GM12878 (cell line): ENCODE results near the gene ATP5F1B. TPM values are rescaled to one million over a fixed set of nuclear protein-coding genes. Genes with fewer than 3 reads are reported as not detected.

ENCODE experiments used
- ATAC-seq: fragments of 200-7000 bp; cut with Tn5 transposase; 3 replicates; pipeline ENCODE4 v1.9.1; 2020; ENCODE audit warnings: mild to moderate bottlenecking, moderate library complexity
- BruUV-seq: library from RNA; stranded (reverse); fragments of 400-500 nt; replicated peaks from 2 replicates; lab custom pipeline; 2021; lab: Mats Ljungman, UMichigan
- CTCF ChIA-PET: fragments of 300-600 bp; sonication (Branson Sonifier 250); formaldehyde crosslinking; extraction: SDS; loops from one replicate; lab custom pipeline; 2021; ENCODE audit warnings: inconsistent platforms; lab: Yijun Ruan, JAX
- POLR2A ChIA-PET: fragments of 350-600 bp; formaldehyde crosslinking; extraction: SDS; loops from one replicate; lab custom pipeline; 2021; ENCODE audit warnings: inconsistent platforms; lab: Charles Lee
- RAD21 ChIA-PET: fragments of 300-600 bp; sonication (Branson Sonifier 250); formaldehyde crosslinking; loops from one replicate; lab custom pipeline; 2023; ENCODE audit warnings: antibody characterized with exemption; ENCODE audit not compliant: unreplicated experiment; lab: Charles Lee
- SMC1A ChIA-PET: fragments of 300-600 bp; sonication (Branson Sonifier 250); formaldehyde crosslinking; loops from one replicate; lab custom pipeline; 2023; ENCODE audit not compliant: unreplicated experiment, uncharacterized antibody; lab: Charles Lee
- DNase-seq: peaks from one replicate; pipeline ENCODE4 v3.0.0-alpha.2; 2011; ENCODE audit warnings: low read depth, low spot score
- FAIRE-seq: peaks from 3 replicates; lab custom pipeline; 2011; peaks lifted over from hg19 to GRCh38; lab: Jason Lieb, UNC
- H2AFZ ChIP-seq: 2 replicates; pipeline ENCODE4 v1.6.0; 2011; ENCODE audit warnings: low read depth, low read length, control low read depth; ENCODE audit not compliant: control insufficient read depth
- H3K27ac ChIP-seq: 2 replicates; pipeline ENCODE4 v1.5.1; 2011; ENCODE audit warnings: control low read depth; ENCODE audit not compliant: control insufficient read depth, insufficient read depth
- H3K27me3 ChIP-seq, 2 experiments: replicated peaks in 1 of 2; 2 replicates each; pipeline versions ENCODE4 v1.6.0 to v1.6.1; 2011; ENCODE audit warnings: low read length in 1 of 2; ENCODE audit not compliant: control insufficient read depth in 2 of 2, insufficient read depth in 2 of 2
- H3K36me3 ChIP-seq, 2 experiments: 2 replicates each; pipeline ENCODE4 v1.5.1; 2011; ENCODE audit warnings: low read length in 1 of 2; ENCODE audit not compliant: control insufficient read depth in 2 of 2, insufficient read depth in 2 of 2
- H3K4me1 ChIP-seq: 2 replicates; pipeline ENCODE4 v1.6.1; 2011; ENCODE audit warnings: mild to moderate bottlenecking, low read length, moderate library complexity, mixed read lengths; ENCODE audit not compliant: control insufficient read depth, insufficient read depth
- H3K4me2 ChIP-seq: 2 replicates; pipeline ENCODE4 v1.6.0; 2011; ENCODE audit warnings: control low read depth; ENCODE audit not compliant: control insufficient read depth, insufficient read depth
- H3K4me3 ChIP-seq: fragments of 200-600 bp; sonication (generic); 2 replicates; pipeline ENCODE4 v1.5.1; 2016
- H3K79me2 ChIP-seq: 2 replicates; pipeline ENCODE4 v1.6.0; 2011; ENCODE audit warnings: low read length; ENCODE audit not compliant: control insufficient read depth, insufficient read depth
- H3K9ac ChIP-seq: 2 replicates; pipeline ENCODE4 v1.8.0; 2011; ENCODE audit warnings: low read length, control low read depth, mixed read lengths; ENCODE audit not compliant: control insufficient read depth, insufficient read depth
- H3K9me3 ChIP-seq: replicated peaks from 3 replicates; pipeline ENCODE4 v1.5.1; 2011; ENCODE audit warnings: mild to moderate bottlenecking, low read length; ENCODE audit not compliant: control insufficient read depth, insufficient read depth
- H4K20me1 ChIP-seq: 2 replicates; pipeline ENCODE4 v1.6.0; 2011; ENCODE audit not compliant: control insufficient read depth, insufficient read depth
- BMI1 ChIP-seq: fragments of 450-650 bp; IDR thresholded peaks from 2 replicates; pipeline ENCODE4 v1.6.1; 2016; ENCODE audit warnings: mild to moderate bottlenecking, moderate library complexity, borderline replicate concordance
- E2F8 ChIP-seq: fragments of 450-650 bp; IDR thresholded peaks from 2 replicates; pipeline ENCODE4 v1.6.1; 2018; ENCODE audit warnings: mild to moderate bottlenecking, low read depth, moderate library complexity; ENCODE audit not compliant: partially characterized antibody
- HDAC2 ChIP-seq: fragments of 200-600 bp; sonication (generic); IDR thresholded peaks from 2 replicates; pipeline ENCODE4 v1.6.1; 2017
- HDGF ChIP-seq: fragments of 450-650 bp; IDR thresholded peaks from 2 replicates; pipeline ENCODE4 v1.6.1; 2016; ENCODE audit warnings: antibody characterized with exemption
- IKZF2 ChIP-seq, 2 experiments: fragments of 450-650 bp; IDR thresholded peaks; 2 replicates each; pipeline ENCODE4 v1.6.1; 2017; ENCODE audit warnings: mild to moderate bottlenecking in 2 of 2, moderate library complexity in 2 of 2
- LARP7 ChIP-seq: fragments of 450-650 bp; IDR thresholded peaks from 2 replicates; pipeline ENCODE4 v1.6.1; 2017; ENCODE audit warnings: mild to moderate bottlenecking
- MEF2A ChIP-seq: IDR thresholded peaks from 2 replicates; pipeline ENCODE4 v1.6.1; 2011; ENCODE audit warnings: low read depth, mild to moderate bottlenecking, low read length, moderate library complexity; ENCODE audit not compliant: insufficient read depth
- MXI1 ChIP-seq: fragments of 150-350 bp; IDR thresholded peaks from 2 replicates; pipeline ENCODE4 v1.6.1; 2011; ENCODE audit warnings: low read depth, mild to moderate bottlenecking, inconsistent platforms, low read length, improper control_type of control experiment
- NFXL1 ChIP-seq: fragments of 450-650 bp; IDR thresholded peaks from 2 replicates; pipeline ENCODE4 v1.6.1; 2017; ENCODE audit warnings: antibody characterized with exemption, mild to moderate bottlenecking, borderline replicate concordance
- NR2F1 ChIP-seq: fragments of 450-650 bp; conservative IDR thresholded peaks from 2 replicates; pipeline ENCODE4 v1.6.1; 2017; ENCODE audit warnings: mild to moderate bottlenecking
- PAX8 ChIP-seq: fragments of 450-650 bp; IDR thresholded peaks from 2 replicates; pipeline ENCODE4 v1.6.1; 2017; ENCODE audit warnings: mild to moderate bottlenecking, moderate library complexity
- PKNOX1 ChIP-seq: fragments of 450-650 bp; IDR thresholded peaks from 2 replicates; pipeline ENCODE4 v1.6.1; 2016; ENCODE audit warnings: mild to moderate bottlenecking
- RELA ChIP-seq: fragments of 450-650 bp; IDR thresholded peaks from 2 replicates; pipeline ENCODE4 v1.8.0; 2014; ENCODE audit warnings: borderline replicate concordance; ENCODE audit not compliant: partially characterized antibody
- SMAD5 ChIP-seq: IDR thresholded peaks from 2 replicates; pipeline ENCODE4 v1.6.1; 2016; ENCODE audit warnings: antibody characterized with exemption, low read depth
- SPI1 ChIP-seq: IDR thresholded peaks from 2 replicates; pipeline ENCODE4 v1.6.1; 2011; ENCODE audit warnings: low read depth, mild to moderate bottlenecking, low read length, moderate library complexity, borderline replicate concordance; ENCODE audit not compliant: insufficient read depth
- SREBF2 ChIP-seq: IDR thresholded peaks from 2 replicates; pipeline ENCODE4 v1.6.1; 2012; ENCODE audit warnings: mild to moderate bottlenecking, low read length
- TARDBP ChIP-seq: IDR thresholded peaks from 2 replicates; pipeline ENCODE4 v1.6.1; 2016; ENCODE audit warnings: borderline replicate concordance
- YBX1 ChIP-seq: fragments of 450-650 bp; IDR thresholded peaks from 2 replicates; pipeline ENCODE4 v1.6.1; 2016; ENCODE audit warnings: antibody characterized with exemption
- ZBED1 ChIP-seq: IDR thresholded peaks from 2 replicates; pipeline ENCODE4 v1.6.1; 2016; ENCODE audit warnings: borderline replicate concordance
- WGBS: methylation state at CpG from one replicate; pipeline ENCODE4 v1.1.6; 2016; ENCODE audit warnings: low lambda C conversion rate; ENCODE audit not compliant: insufficient replicate concordance, insufficient coverage; ENCODE audit errors: missing lambda C conversion rate; 5-methylcytosine and 5-hydroxymethylcytosine counted together
- in situ Hi-C: fragments of 300-500 bp; cut with MboI; formaldehyde crosslinking; loops from 9 replicates; pipeline ENCODE4 v1.14.3; 2018; ENCODE audit warnings: mixed read lengths
- intact Hi-C: fragments of 100-400 bp; cut with micrococcal nuclease; formaldehyde crosslinking; loops from one replicate; pipeline ENCODE4 v1.14.2; 2022; ENCODE audit not compliant: unreplicated experiment
- polyA plus RNA-seq, 11 experiments: library from polyadenylated mRNA; depleted of rRNA in 4 of 11; unstranded in 6 of 11; stranded (reverse) in 5 of 11; fragments of >200 nt; fragmentation: Nextera tagmentation in 4 of 11; fragmentation: Illumina TruSeq in 1 of 11; extraction: Ambion mirVana in 4 of 11; extraction: Trizol in 1 of 11; gene quantifications; 1 replicate in 1 of 11; 2 replicates in 10 of 11; pipeline versions ENCODE4 v1.2.1 to v1.2.3, GENCODE V29; 2011 to 2016; ENCODE audit warnings: inconsistent platforms in 2 of 11, missing spikeins in 2 of 11, low read depth in 1 of 11
- total RNA-seq, 4 experiments: library from RNA; depleted of rRNA in 3 of 4; stranded (reverse); fragments of >200 nt in 3 of 4; fragmentation: Illumina TruSeq in 1 of 4; extraction: Trizol in 1 of 4; gene quantifications; 2 replicates each; pipeline versions ENCODE4 v1.2.1 to v1.2.3, GENCODE V29; 2013 to 2021

ATP5F1B gene
- total and polyA plus RNA-seq, 10 of the 15 experiments (the other 5 are each of a cell fraction or from before 2014, with no cell fraction given), result 671 to 1,908 (median 1,031) TPM

GRCh38 chr12:56635806-56636674 is 9.7 kb downstream of the ATP5F1B start:
- Histone ChIP-seq H3K79me2 (peaks cover 53% of the 10 kb centered on the region), H3K27me3 (no peaks in the 10 kb centered on the region), H4K20me1 (no peaks in the 10 kb centered on the region), H3K27ac (peak overlapping the region; percentile 87), H3K36me3 (peaks cover 6 to 15% of the 10 kb centered on the region in 2 experiments; a peak in 3 of 4 replicates), H3K9me3 (no peaks in the 10 kb centered on the region), H3K4me3 (peak overlapping the region; percentile 91), H3K4me1 (peaks cover 27% of the 10 kb centered on the region), H3K4me2 (peak overlapping the region; percentile 95), H2AFZ (peak overlapping the region; percentile 81), H3K9ac (peak overlapping the region; percentile 92)
- FAIRE-seq, result no peak
- POLR2A ChIA-PET, result interaction anchor here (0.6 to 6.9 kb wide), 28 partner anchors 10 to 519 kb away, joined by 3 to 155 read pairs (median 4); partner anchors contain the start of genes ATP5F1B, NACA, PTGES3 and RNF41
- intact Hi-C loops (loop anchor here (2.0 to 5.0 kb wide), 4 partner anchors 53 to 451 kb away; partner anchors contain the start of genes NAB2, NACA and PTGES3), in situ Hi-C loops (loop anchor here (10.0 kb wide), 1 partner anchor 449 kb away; the partner anchor contains the start of gene NAB2)
- WGBS, result under 1% methylated on average over 18 of the region's 20 CpGs
- peak; percentile 83 for DNase-seq
- ATAC-seq, result peak; percentile 76
- RAD21 ChIA-PET, result interaction anchor here (0.7 to 10.0 kb wide), 51 partner anchors 8 to 593 kb away, joined by 3 to 176 read pairs (median 5); partner anchors contain the start of genes ATP5F1B, CNPY2, NACA and NEMP1
- SMC1A ChIA-PET, result interaction anchor here (0.7 to 6.1 kb wide), 43 partner anchors 8 to 654 kb away, joined by 3 to 68 read pairs (median 5); partner anchors contain the start of genes ATP5F1B, ESYT1, PTGES3 and RBMS2
- no TSS peak for BruUV-seq
- CTCF ChIA-PET, result interaction anchor here (0.6 to 6.1 kb wide), 64 partner anchors 8 to 841 kb away, joined by 3 to 73 read pairs (median 5); partner anchors contain the start of genes ATP5F1B, HSD17B6, NACA and RBMS2
- TF ChIP-seq ZBED1, result no peak
- no peak for TF ChIP-seq IKZF2 (IDR thresholded peaks at IDR 0.05)
- TF ChIP-seq PKNOX1, result peak; percentile 93
- no peak for TF ChIP-seq SPI1
- no peak for TF ChIP-seq NFXL1
- peak; percentile 33; the same call in 1 of the 2 replicates for TF ChIP-seq TARDBP
- TF ChIP-seq MXI1, result peak; percentile 55
- TF ChIP-seq PAX8, result peak; percentile 72; the same call in 1 of the 2 replicates
- TF ChIP-seq SREBF2, result no peak
- TF ChIP-seq HDGF, result peak; percentile 96
- TF ChIP-seq MEF2A, result no peak
- TF ChIP-seq BMI1, result no peak
- no peak for TF ChIP-seq YBX1
- TF ChIP-seq LARP7, result peak; percentile 42; the same call in 1 of the 2 replicates
- peak; percentile 39 for TF ChIP-seq NR2F1
- TF ChIP-seq RELA, result peak; percentile 42
- 0 out of 2 replicates have a peak, but pooled peaks have one; percentile 36 for TF ChIP-seq SMAD5
- TF ChIP-seq E2F8, result no peak
- no peak for TF ChIP-seq HDAC2
